Loucy (cell line): ENCODE results near the gene KRTAP10-12.

Experiments
- H2AFZ ChIP-seq: fragments of 200-600 bp; sonication (generic); 2 replicates; pipeline ENCODE4 v1.6.0; 2016; ENCODE audit warnings: antibody characterized with exemption, mild to moderate bottlenecking, low read length, moderate library complexity
- H3F3A ChIP-seq: fragments of 200-600 bp; 2 replicates; pipeline ENCODE4 v1.6.0; 2016; ENCODE audit warnings: antibody characterized with exemption, low read depth, mild to moderate bottlenecking
- H3K27me3 ChIP-seq: fragments of 200-600 bp; sonication (generic); 2 replicates; pipeline ENCODE4 v1.6.1; 2014; ENCODE audit warnings: low read length, mild to moderate bottlenecking; ENCODE audit not compliant: insufficient read depth, poor library complexity, severe bottlenecking
- H3K36me3 ChIP-seq: fragments of 200-600 bp; sonication (generic); 2 replicates; pipeline ENCODE4 v1.6.1; 2016; ENCODE audit warnings: low read length; ENCODE audit not compliant: insufficient read depth
- H3K4me1 ChIP-seq: fragments of 200-600 bp; sonication (generic); 2 replicates; pipeline ENCODE4 v1.5.1; 2014; ENCODE audit warnings: low read length, mild to moderate bottlenecking; ENCODE audit not compliant: insufficient read depth, poor library complexity, severe bottlenecking
- H3K4me2 ChIP-seq: fragments of 200-600 bp; sonication (generic); 2 replicates; pipeline ENCODE4 v1.6.0; 2014; ENCODE audit warnings: antibody characterized with exemption, low read length, low read depth, mild to moderate bottlenecking; ENCODE audit not compliant: poor library complexity, severe bottlenecking
- H3K4me3 ChIP-seq: fragments of 200-600 bp; sonication (generic); 2 replicates; pipeline ENCODE4 v1.5.1; 2014; ENCODE audit warnings: low read length, mild to moderate bottlenecking, mixed read lengths; ENCODE audit not compliant: poor library complexity, severe bottlenecking
- H3K79me2 ChIP-seq: fragments of 200-600 bp; sonication (generic); 2 replicates; pipeline ENCODE4 v1.6.1; 2014; ENCODE audit warnings: low read length; ENCODE audit not compliant: insufficient read depth
- H3K9ac ChIP-seq: fragments of 200-600 bp; sonication (generic); 2 replicates; pipeline ENCODE4 v1.6.0; 2014; ENCODE audit warnings: mild to moderate bottlenecking, low read depth, low read length, moderate library complexity; ENCODE audit not compliant: poor library complexity, severe bottlenecking
- H3K9me2 ChIP-seq: fragments of 200-600 bp; sonication (generic); replicated peaks from 2 replicates; pipeline ENCODE4 v1.6.1; 2016; ENCODE audit warnings: low read depth, low read length, mixed read lengths
- H3K9me3 ChIP-seq: fragments of 200-600 bp; sonication (generic); 2 replicates; pipeline ENCODE4 v1.6.1; 2014; ENCODE audit warnings: mild to moderate bottlenecking, antibody characterized with exemption, low read length, low read depth; ENCODE audit not compliant: insufficient read depth
- H4K20me1 ChIP-seq: fragments of 200-600 bp; sonication (generic); 2 replicates; pipeline ENCODE4 v1.6.0; 2014; ENCODE audit warnings: antibody characterized with exemption, low read length, mild to moderate bottlenecking; ENCODE audit not compliant: insufficient read depth, poor library complexity, severe bottlenecking
- CTCF ChIP-seq: fragments of 200-600 bp; sonication (generic); conservative IDR thresholded peaks from 2 replicates; pipeline ENCODE4 v1.5.1; 2014; ENCODE audit warnings: mild to moderate bottlenecking, antibody characterized with exemption, low read length
- EZH2phosphoT487 ChIP-seq: fragments of 200-600 bp; IDR thresholded peaks from 2 replicates; pipeline ENCODE4 v1.6.1; 2018; ENCODE audit warnings: antibody characterized with exemption, mild to moderate bottlenecking, moderate library complexity, borderline replicate concordance

The KRTAP10-12 gene

GRCh38 chr21:44736291-44737004 is 39.5 kb downstream of the KRTAP10-12 start:
- Histone ChIP-seq H3K27me3 (no peaks in the 10 kb centered on the region), H3K9me2 (no peaks in the 10 kb centered on the region), H3K9ac (no peak overlapping the region), H3F3A (no peaks in the 10 kb centered on the region), H3K79me2 (no peaks in the 10 kb centered on the region), H2AFZ (no peak overlapping the region), H3K4me1 (no peaks in the 10 kb centered on the region), H4K20me1 (no peaks in the 10 kb centered on the region), H3K4me3 (no peak overlapping the region), H3K9me3 (peaks cover 25% of the 10 kb centered on the region; the same call in 1 of the 2 replicates), H3K36me3 (no peaks in the 10 kb centered on the region), H3K4me2 (no peak overlapping the region)
- TF ChIP-seq EZH2phosphoT487 = no peak
- TF ChIP-seq CTCF = no peak

GRCh38 chr21:44737706-44738354 is 40.9 kb downstream of the KRTAP10-12 start:
- Histone ChIP-seq H4K20me1 (no peaks in the 10 kb centered on the region), H3K9ac (no peak overlapping the region), H3K9me3 (peaks cover 25% of the 10 kb centered on the region; the same call in 1 of the 2 replicates), H3K4me2 (no peak overlapping the region), H3F3A (no peaks in the 10 kb centered on the region), H3K4me3 (no peak overlapping the region), H3K4me1 (no peaks in the 10 kb centered on the region), H2AFZ (no peak overlapping the region), H3K9me2 (no peaks in the 10 kb centered on the region), H3K27me3 (no peaks in the 10 kb centered on the region), H3K36me3 (no peaks in the 10 kb centered on the region), H3K79me2 (no peaks in the 10 kb centered on the region)
- TF ChIP-seq CTCF (no peak), EZH2phosphoT487 (no peak)

- Histone ChIP-seq H3F3A (no peaks in the 10 kb centered on the region), H3K9me2 (no peaks in the 10 kb centered on the region), H3K9ac (no peak overlapping the region), H4K20me1 (no peaks in the 10 kb centered on the region), H3K4me3 (no peak overlapping the region), H3K79me2 (no peaks in the 10 kb centered on the region), H3K4me1 (no peaks in the 10 kb centered on the region), H3K36me3 (no peaks in the 10 kb centered on the region), H3K4me2 (no peak overlapping the region), H3K9me3 (peaks cover 29% of the 10 kb centered on the region; the same call in 1 of the 2 replicates), H3K27me3 (no peaks in the 10 kb centered on the region), H2AFZ (no peak overlapping the region)
- TF ChIP-seq EZH2phosphoT487 (no peak), CTCF (no peak)
These were observed 41.6 kb downstream of the KRTAP10-12 start for GRCh38 chr21:44738621-44739020.
